GM23248 (cell line): ENCODE measurements around the gene RAC2. TPM values are rescaled to one million over a fixed set of nuclear protein-coding genes. Genes with fewer than 3 reads are reported as not detected.

ENCODE experiments used
- DNase-seq: peaks from one replicate; pipeline ENCODE4 v3.0.0-alpha.2; 2015
- H2AFZ ChIP-seq: fragments of 200-600 bp; sonication (generic); 2 replicates; pipeline ENCODE4 v1.6.1; 2016; ENCODE audit warnings: antibody characterized with exemption
- H3F3A ChIP-seq: fragments of 200-600 bp; sonication (generic); 2 replicates; pipeline ENCODE4 v1.6.1; 2016; ENCODE audit warnings: mild to moderate bottlenecking, antibody characterized with exemption, mixed run types; ENCODE audit not compliant: insufficient read depth
- H3K27ac ChIP-seq: fragments of 200-600 bp; sonication (generic); 2 replicates; pipeline ENCODE4 v1.5.1; 2016; ENCODE audit warnings: mild to moderate bottlenecking
- H3K27me3 ChIP-seq: fragments of 200-600 bp; sonication (generic); replicated peaks from 2 replicates; pipeline ENCODE4 v1.6.1; 2016; ENCODE audit warnings: mild to moderate bottlenecking; ENCODE audit not compliant: insufficient read depth
- H3K36me3 ChIP-seq: fragments of 200-600 bp; sonication (generic); 2 replicates; pipeline ENCODE4 v1.6.1; 2016; ENCODE audit warnings: low read depth, mild to moderate bottlenecking
- H3K4me1 ChIP-seq: fragments of 200-600 bp; sonication (generic); 2 replicates; pipeline ENCODE4 v1.6.1; 2016; ENCODE audit warnings: mild to moderate bottlenecking; ENCODE audit not compliant: insufficient read depth
- H3K4me2 ChIP-seq: fragments of 200-600 bp; sonication (generic); one replicate; pipeline ENCODE4 v1.6.1; 2016; ENCODE audit warnings: mild to moderate bottlenecking; ENCODE audit not compliant: unreplicated experiment
- H3K4me3 ChIP-seq: fragments of 200-600 bp; sonication (generic); 2 replicates; pipeline ENCODE4 v1.5.1; 2016; ENCODE audit warnings: mild to moderate bottlenecking
- H3K79me2 ChIP-seq: fragments of 200-600 bp; sonication (generic); 2 replicates; pipeline ENCODE4 v1.6.1; 2016; ENCODE audit warnings: mild to moderate bottlenecking; ENCODE audit not compliant: insufficient read depth
- H3K9ac ChIP-seq: fragments of 200-600 bp; sonication (generic); 2 replicates; pipeline ENCODE4 v1.6.1; 2016; ENCODE audit warnings: mild to moderate bottlenecking
- H3K9me2 ChIP-seq: fragments of 200-600 bp; sonication (generic); 2 replicates; pipeline ENCODE4 v1.6.1; 2016; ENCODE audit warnings: mixed run types, mild to moderate bottlenecking, moderate library complexity; ENCODE audit not compliant: insufficient read depth
- H3K9me3 ChIP-seq: fragments of 200-600 bp; sonication (generic); one replicate; pipeline ENCODE4 v1.6.1; 2017; ENCODE audit warnings: low read depth
- H4K20me1 ChIP-seq: fragments of 200-600 bp; sonication (generic); 2 replicates; pipeline ENCODE4 v1.6.0; 2016; ENCODE audit not compliant: insufficient read depth
- EZH2 ChIP-seq: fragments of 200-600 bp; sonication (generic); IDR thresholded peaks from 2 replicates; pipeline ENCODE4 v1.6.1; 2018; ENCODE audit warnings: antibody characterized with exemption, mild to moderate bottlenecking; ENCODE audit not compliant: insufficient read depth, poor library complexity, severe bottlenecking
- EZH2phosphoT487 ChIP-seq: fragments of 200-600 bp; sonication (generic); IDR thresholded peaks from 2 replicates; pipeline ENCODE4 v1.6.1; 2018; ENCODE audit warnings: antibody characterized with exemption, moderate library complexity, mild to moderate bottlenecking, low read depth; ENCODE audit not compliant: insufficient read depth
- WGBS, 2 experiments: methylation state at CpG; one replicate each; pipeline ENCODE4 v1.1.6; 2015 to 2017; ENCODE audit warnings: low lambda C conversion rate in 2 of 2, low coverage in 1 of 2; ENCODE audit errors: missing lambda C conversion rate in 2 of 2; 5-methylcytosine and 5-hydroxymethylcytosine counted together
- in situ Hi-C: fragments of 300-500 bp; cut with MboI; formaldehyde crosslinking; loops from 2 replicates; pipeline ENCODE4 v1.15.0; 2020
- polyA plus RNA-seq: library from polyadenylated mRNA; unstranded; fragments of >200 nt; fragmentation: Nextera tagmentation; extraction: Ambion mirVana; gene quantifications from 2 replicates; pipeline ENCODE4 v1.2.1, GENCODE V29; 2016
- total RNA-seq: library from RNA; depleted of rRNA; stranded (reverse); fragments of >200 nt; shearing (Covaris generic); gene quantifications from 2 replicates; pipeline ENCODE4 v1.2.3, GENCODE V29; 2014

RAC2 gene
- total and polyA plus RNA-seq, 2 experiments from 2014 or later = 34.9 to 35.1 TPM

GRCh38 chr22:37273126-37273845 lies 29.2 kb upstream of the RAC2 start:
- H4K20me1 ChIP-seq = no peaks in the 10 kb centered on the region
- H3F3A ChIP-seq = no peaks in the 10 kb centered on the region; the same call in 1 of the 2 replicates
- no peaks in the 10 kb centered on the region for H3K36me3 ChIP-seq
- no peak overlapping the region for H3K4me3 ChIP-seq
- peaks cover 11% of the 10 kb centered on the region for H3K4me1 ChIP-seq
- no peaks in the 10 kb centered on the region for H3K9me2 ChIP-seq
- H3K27ac ChIP-seq = no peak overlapping the region; the same call in 1 of the 2 replicates
- peak overlapping the region; percentile 72 for H2AFZ ChIP-seq
- H3K9me3 ChIP-seq = no peaks in the 10 kb centered on the region
- peak overlapping the region; percentile 19; the same call in 1 of the 2 replicates for H3K9ac ChIP-seq
- in situ Hi-C loops = no loop called here
- H3K79me2 ChIP-seq = no peaks in the 10 kb centered on the region
- TF ChIP-seq EZH2 (no peak), EZH2phosphoT487 (no peak)
- H3K27me3 ChIP-seq = no peaks in the 10 kb centered on the region
- peak overlapping the region; percentile 65 for H3K4me2 ChIP-seq
- WGBS, 2 experiments = 42 to 49% methylated on average over 17 of the region's 17 CpGs
- peak; percentile 82 for DNase-seq

GRCh38 chr22:37270928-37271650 lies 27.0 kb upstream of the RAC2 start:
- no peak overlapping the region for H3K4me3 ChIP-seq
- TF ChIP-seq EZH2phosphoT487 (no peak), EZH2 (no peak)
- H3K4me1 ChIP-seq = peaks cover 11% of the 10 kb centered on the region
- H4K20me1 ChIP-seq = no peaks in the 10 kb centered on the region
- H3K9me2 ChIP-seq = no peaks in the 10 kb centered on the region
- H3K79me2 ChIP-seq = no peaks in the 10 kb centered on the region
- peak; percentile 54 for DNase-seq
- WGBS, 2 experiments = 61 to 67% methylated on average over 8 of the region's 8 CpGs
- in situ Hi-C loops = no loop called here
- H3F3A ChIP-seq = no peaks in the 10 kb centered on the region; the same call in 1 of the 2 replicates
- no peak overlapping the region for H2AFZ ChIP-seq
- H3K4me2 ChIP-seq = no peak overlapping the region
- H3K9ac ChIP-seq = no peak overlapping the region
- no peak overlapping the region for H3K27ac ChIP-seq
- no peaks in the 10 kb centered on the region for H3K27me3 ChIP-seq
- H3K9me3 ChIP-seq = no peaks in the 10 kb centered on the region
- no peaks in the 10 kb centered on the region for H3K36me3 ChIP-seq

GRCh38 chr22:37269936-37270678 lies 26.0 kb upstream of the RAC2 start:
- H3K4me2 ChIP-seq = no peak overlapping the region
- TF ChIP-seq EZH2phosphoT487 (no peak), EZH2 (no peak)
- H3K4me1 ChIP-seq = peaks cover 11% of the 10 kb centered on the region
- H3K36me3 ChIP-seq = no peaks in the 10 kb centered on the region
- no peak overlapping the region for H3K9ac ChIP-seq
- no peaks in the 10 kb centered on the region for H3K79me2 ChIP-seq
- no peaks in the 10 kb centered on the region for H3K9me3 ChIP-seq
- no peak for DNase-seq
- H4K20me1 ChIP-seq = no peaks in the 10 kb centered on the region
- WGBS, 2 experiments = 46 to 49% methylated on average over 8 of the region's 8 CpGs
- no peak overlapping the region for H3K4me3 ChIP-seq
- H2AFZ ChIP-seq = no peak overlapping the region
- no peak overlapping the region for H3K27ac ChIP-seq
- no peaks in the 10 kb centered on the region; the same call in 1 of the 2 replicates for H3F3A ChIP-seq
- in situ Hi-C loops = no loop called here
- no peaks in the 10 kb centered on the region for H3K9me2 ChIP-seq
- H3K27me3 ChIP-seq = no peaks in the 10 kb centered on the region
